AG10803 (cell line): Measurements from ENCODE around the gene CAMK1D.
"Not testable (repeated sequence)": the region's sequence is repeated elsewhere in the genome, so short reads cannot be mapped to it uniquely, and the experiment has no call there.

Experiments
- DNase-seq: peaks from one replicate; pipeline ENCODE4 v3.0.0; 2010; ENCODE audit warnings: low read depth
- H3K4me3 ChIP-seq: 2 replicates; pipeline ENCODE4 v1.5.1; 2011; ENCODE audit warnings: mild to moderate bottlenecking, low read length, control low read depth
- CTCF ChIP-seq: conservative IDR thresholded peaks from 2 replicates; pipeline ENCODE4 v1.5.1; 2011; ENCODE audit warnings: mild to moderate bottlenecking, low read length, control low read depth, inconsistent platforms

The CAMK1D gene

DNA sequence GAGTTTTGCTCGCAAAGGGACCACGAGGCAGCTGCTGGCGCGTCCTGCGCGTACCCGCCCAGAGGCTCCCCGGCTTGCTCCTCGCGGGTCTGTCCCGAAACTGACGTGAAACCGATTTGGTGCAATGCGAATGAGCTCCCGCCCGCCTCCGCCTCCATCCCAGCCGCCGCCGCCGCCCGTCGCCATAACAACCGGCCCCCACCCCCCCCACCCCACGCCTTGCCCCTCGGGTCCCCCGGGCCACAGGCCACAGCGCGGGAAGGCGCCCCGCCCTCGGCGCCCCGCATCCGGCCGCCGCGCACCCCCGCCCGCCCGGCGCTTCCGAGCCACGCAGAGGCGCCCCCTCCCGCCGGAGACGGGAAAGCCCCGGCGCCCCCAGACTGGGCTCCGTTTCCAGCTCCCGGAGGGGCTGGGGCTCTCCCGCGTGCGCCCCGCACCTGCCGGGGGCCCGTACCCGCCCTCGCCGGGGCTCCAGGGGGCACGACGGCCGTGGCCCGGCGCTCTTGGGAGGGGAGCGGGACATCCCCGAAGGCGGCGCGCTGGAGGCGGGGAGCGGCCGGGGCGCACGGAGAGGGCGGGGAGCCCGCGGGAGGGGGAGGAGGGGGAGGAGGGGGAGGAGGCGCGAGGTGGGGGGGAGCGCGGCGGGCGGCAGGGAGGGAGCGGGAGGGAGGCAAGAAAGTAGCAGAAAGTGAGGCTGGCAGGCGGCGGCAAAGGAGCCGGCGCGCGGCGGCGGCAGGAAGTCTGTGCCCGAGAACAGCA, at the start of gene CAMK1D:
Gene CAMK1D, plus strand, starts transcription at position 678 of the 759 bp plus-strand sequence.
- no peak for TF ChIP-seq CTCF
- H3K4me3 ChIP-seq, result peak within 1 kb of the TSS; percentile 69
- DNase-seq, result peak; percentile 65

- not testable (repeated sequence) for DNase-seq, H3K4me3 ChIP-seq
Observed at GRCh38 chr10:12301036-12301435, 48.3 kb upstream of the CAMK1D start.

DNA sequence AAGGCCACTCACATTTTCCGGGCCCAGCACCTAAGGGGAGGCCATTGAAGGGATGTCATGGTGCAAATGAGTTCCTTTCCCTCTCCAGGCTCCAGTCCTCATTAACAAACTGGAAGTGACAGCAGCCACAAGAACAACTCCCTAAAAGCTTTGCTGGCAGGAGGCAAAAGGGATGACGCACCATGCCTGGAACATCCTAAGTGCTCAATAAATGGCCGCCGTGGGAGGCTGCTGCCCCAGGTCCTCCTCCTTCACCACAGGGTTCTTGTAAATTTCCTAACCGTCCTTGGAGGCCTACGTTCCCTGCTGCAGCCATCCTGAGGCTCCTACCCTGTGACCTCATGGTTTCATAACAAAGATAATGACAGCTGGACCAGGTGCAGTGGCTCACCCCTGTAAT, 41.3 kb upstream of the CAMK1D start:
- no peak overlapping the region for H3K4me3 ChIP-seq
- TF ChIP-seq CTCF, result no peak
- peak; percentile 8 for DNase-seq

- TF ChIP-seq CTCF, result no peak
- H3K4me3 ChIP-seq, result no peak overlapping the region
- peak; percentile 1 for DNase-seq
Observed at GRCh38 chr10:12308736-12309375, 40.5 kb upstream of the CAMK1D start.

DNA sequence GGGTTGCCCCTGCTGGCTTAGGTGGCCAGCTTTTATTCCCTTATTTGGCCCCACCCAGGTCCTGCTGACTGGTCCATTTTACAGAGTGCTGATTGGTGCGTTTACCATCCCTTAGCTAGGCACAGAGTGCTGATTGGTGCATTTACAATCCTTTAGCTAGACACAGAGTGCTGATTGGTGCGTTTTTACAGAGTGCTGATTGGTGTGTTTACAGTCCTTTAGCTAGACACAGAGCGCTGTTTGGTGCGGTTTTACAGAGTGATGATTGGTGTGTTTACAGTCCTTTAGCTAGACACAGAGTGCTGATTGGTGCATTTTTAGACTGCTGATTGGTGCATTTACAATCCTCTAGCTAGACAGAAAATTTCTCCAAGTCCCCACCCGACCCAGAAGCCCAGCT, 39.6 kb upstream of the CAMK1D start:
- DNase-seq, H3K4me3 ChIP-seq: not testable (repeated sequence)

- TF ChIP-seq CTCF, result no peak
- no peak for DNase-seq
- no peak overlapping the region for H3K4me3 ChIP-seq
Observed at GRCh38 chr10:12314836-12315235, 34.5 kb upstream of the CAMK1D start.

DNA sequence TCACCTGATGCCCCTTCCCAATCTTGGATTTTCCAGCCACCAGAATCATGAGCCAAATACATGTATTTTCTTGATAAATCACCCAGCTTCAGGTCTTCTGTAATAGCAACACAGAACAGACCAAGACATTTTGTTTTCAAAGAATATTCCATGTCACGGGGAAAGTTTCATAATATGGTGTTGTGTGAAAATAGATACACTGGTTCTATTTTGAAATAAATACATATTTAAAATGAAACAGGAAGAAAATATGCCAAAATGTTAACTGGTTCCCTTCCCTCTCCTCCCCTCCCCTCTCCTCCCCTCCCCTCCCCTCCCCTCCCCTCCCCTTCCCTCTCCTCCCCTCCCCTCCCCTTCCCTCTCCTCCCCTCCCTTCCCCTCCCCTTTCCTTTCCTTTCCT, 30.3 kb upstream of the CAMK1D start:
- no peak for DNase-seq
- H3K4me3 ChIP-seq, result no peak overlapping the region
- no peak for TF ChIP-seq CTCF

DNA sequence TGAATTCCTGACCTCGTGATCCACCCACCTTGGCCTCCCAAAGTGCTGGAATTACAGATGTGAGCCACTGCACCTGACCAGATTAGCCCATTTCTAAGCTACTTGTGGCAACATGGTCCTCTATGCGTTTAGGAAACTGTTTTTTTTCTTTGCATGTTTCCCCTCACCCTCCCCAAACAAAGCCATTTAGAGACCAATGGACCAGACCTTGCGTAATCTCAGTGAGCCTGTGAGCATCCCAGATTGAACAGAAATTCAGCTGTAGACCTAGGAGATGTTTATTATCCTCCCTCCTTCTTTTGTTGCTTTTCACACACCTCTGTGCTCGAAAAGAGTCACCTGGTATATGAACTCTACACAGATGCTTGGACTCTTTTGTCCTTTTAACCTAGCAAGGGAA, 28.5 kb upstream of the CAMK1D start:
- H3K4me3 ChIP-seq, result no peak overlapping the region
- no peak for TF ChIP-seq CTCF
- DNase-seq, result no peak
